H9 (cell line): ENCODE results near the gene ST8SIA5. TPM values are rescaled to one million over a fixed set of nuclear protein-coding genes. Genes with fewer than 3 reads are reported as not detected.

Source experiments
- DNase-seq: peaks from one replicate; pipeline ENCODE4 v3.0.0-alpha.2; 2017
- H2AFZ ChIP-seq: one replicate; pipeline ENCODE4 v1.6.1; 2013; ENCODE audit warnings: mild to moderate bottlenecking, low read length, control low read depth, moderate library complexity
- H2AK5ac ChIP-seq: 2 replicates; pipeline ENCODE4 v1.6.1; 2013; ENCODE audit warnings: low read length, control low read depth, mixed read lengths; ENCODE audit not compliant: insufficient read length
- H2BK120ac ChIP-seq: one replicate; pipeline ENCODE4 v1.6.1; 2013; ENCODE audit warnings: low read depth, mild to moderate bottlenecking, low read length, control low read depth, inconsistent platforms; ENCODE audit not compliant: poor library complexity, severe bottlenecking
- H2BK12ac ChIP-seq: 2 replicates; pipeline ENCODE4 v1.6.1; 2013; ENCODE audit warnings: low read length, control low read depth, mixed read lengths, low read depth; ENCODE audit not compliant: insufficient read length
- H2BK15ac ChIP-seq: 2 replicates; pipeline ENCODE4 v1.6.1; 2013; ENCODE audit warnings: low read depth, low read length, control low read depth
- H2BK20ac ChIP-seq: one replicate; pipeline ENCODE4 v1.6.1; 2013; ENCODE audit warnings: low read depth, mild to moderate bottlenecking, low read length, control low read depth, inconsistent platforms; ENCODE audit not compliant: poor library complexity, severe bottlenecking
- H2BK5ac ChIP-seq: 2 replicates; pipeline ENCODE4 v1.6.1; 2013; ENCODE audit warnings: low read length, control low read depth, mixed read lengths; ENCODE audit not compliant: insufficient read length
- H3K14ac ChIP-seq: 2 replicates; pipeline ENCODE4 v1.6.1; 2013; ENCODE audit warnings: low read length, control low read depth; ENCODE audit not compliant: insufficient read depth
- H3K18ac ChIP-seq: 2 replicates; pipeline ENCODE4 v1.6.1; 2013; ENCODE audit warnings: low read depth, mild to moderate bottlenecking, mixed read lengths, low read length, control low read depth; ENCODE audit not compliant: insufficient read length
- H3K23ac ChIP-seq: 2 replicates; pipeline ENCODE4 v1.6.1; 2013; ENCODE audit warnings: low read length, control low read depth, mixed read lengths, low read depth; ENCODE audit not compliant: insufficient read length
- H3K23me2 ChIP-seq: 2 replicates; pipeline ENCODE4 v1.6.1; 2013; ENCODE audit warnings: low read depth, mild to moderate bottlenecking, mixed read lengths, low read length, control low read depth; ENCODE audit not compliant: insufficient read length, poor library complexity, severe bottlenecking
- H3K27ac ChIP-seq: 2 replicates; pipeline ENCODE4 v1.5.1; 2013; ENCODE audit warnings: low read length, control low read depth, mixed read lengths, low read depth; ENCODE audit not compliant: insufficient read length
- H3K27me3 ChIP-seq: 2 replicates; pipeline ENCODE4 v1.6.1; 2013; ENCODE audit warnings: low read length, control low read depth, inconsistent platforms; ENCODE audit not compliant: insufficient read depth
- H3K4ac ChIP-seq: 2 replicates; pipeline ENCODE4 v1.6.1; 2013; ENCODE audit warnings: low read depth, mild to moderate bottlenecking, control low read depth, inconsistent platforms, low read length, moderate library complexity
- H3K4me1 ChIP-seq: 2 replicates; pipeline ENCODE4 v1.6.1; 2013; ENCODE audit warnings: low read length, control low read depth, inconsistent platforms; ENCODE audit not compliant: insufficient read depth
- H3K4me2 ChIP-seq: 2 replicates; pipeline ENCODE4 v1.6.1; 2013; ENCODE audit warnings: low read length, control low read depth, mixed read lengths; ENCODE audit not compliant: insufficient read length, insufficient read depth
- H3K56ac ChIP-seq: 2 replicates; pipeline ENCODE4 v1.6.1; 2013; ENCODE audit warnings: low read depth, mild to moderate bottlenecking, mixed read lengths, low read length, control low read depth; ENCODE audit not compliant: insufficient read length
- H3K79me1 ChIP-seq: 2 replicates; pipeline ENCODE4 v1.6.1; 2013; ENCODE audit warnings: low read depth, mild to moderate bottlenecking, moderate library complexity, low read length, control low read depth, inconsistent platforms; ENCODE audit not compliant: insufficient read depth, poor library complexity, severe bottlenecking
- H3K79me2 ChIP-seq: 2 replicates; pipeline ENCODE4 v1.6.1; 2013; ENCODE audit warnings: low read length, control low read depth, inconsistent platforms; ENCODE audit not compliant: insufficient read depth
- H3K9ac ChIP-seq: 2 replicates; pipeline ENCODE4 v1.6.1; 2013; ENCODE audit warnings: low read length, control low read depth, mixed read lengths; ENCODE audit not compliant: insufficient read length; ENCODE audit errors: extremely low read depth
- H3K9me3 ChIP-seq: one replicate; pipeline ENCODE4 v1.6.1; 2013; ENCODE audit warnings: low read depth, low read length, inconsistent platforms; ENCODE audit not compliant: control insufficient read depth
- H3T11ph ChIP-seq: one replicate; pipeline ENCODE4 v1.6.1; 2013; ENCODE audit warnings: mild to moderate bottlenecking, low read length, control low read depth, inconsistent platforms
- H4K20me1 ChIP-seq: one replicate; pipeline ENCODE4 v1.6.1; 2013; ENCODE audit not compliant: control insufficient read depth, insufficient read length, insufficient read depth
- H4K5ac ChIP-seq: 2 replicates; pipeline ENCODE4 v1.6.1; 2013; ENCODE audit warnings: low read depth, mild to moderate bottlenecking, mixed read lengths, low read length, control low read depth; ENCODE audit not compliant: insufficient read length
- H4K8ac ChIP-seq: replicated peaks from 2 replicates; pipeline ENCODE4 v1.6.1; 2013; ENCODE audit warnings: low read length, control low read depth, mixed read lengths, low read depth; ENCODE audit not compliant: insufficient read length
- H4K91ac ChIP-seq: 2 replicates; pipeline ENCODE4 v1.6.1; 2013; ENCODE audit warnings: low read depth, mild to moderate bottlenecking, moderate library complexity, mixed read lengths, low read length, control low read depth; ENCODE audit not compliant: insufficient read length
- H3K27ac Mint-ChIP-seq, 3 experiments: 2 replicates in 2 of 3; 3 replicates in 1 of 3; pipeline ENCODE4 v1.8.0; 2020 to 2021; ENCODE audit warnings: mixed read lengths in 3 of 3, mild to moderate bottlenecking in 1 of 3, moderate library complexity in 1 of 3
- H3K27me3 Mint-ChIP-seq: 2 replicates; pipeline ENCODE4 v1.8.0; 2021; ENCODE audit warnings: low read depth, mild to moderate bottlenecking, moderate library complexity, mixed read lengths
- H3K36me3 Mint-ChIP-seq, 3 experiments: 2 replicates in 2 of 3; 3 replicates in 1 of 3; pipeline ENCODE4 v1.8.0; 2020 to 2021; ENCODE audit warnings: low read depth in 3 of 3, mixed read lengths in 3 of 3; ENCODE audit not compliant: insufficient read depth in 1 of 3
- H3K4me1 Mint-ChIP-seq, 2 experiments: 2 replicates each; pipeline ENCODE4 v1.8.0; 2020; ENCODE audit warnings: mixed read lengths in 2 of 2
- H3K4me3 Mint-ChIP-seq, 2 experiments: 2 replicates in 1 of 2; 3 replicates in 1 of 2; pipeline ENCODE4 v1.8.0; 2020 to 2021; ENCODE audit warnings: mild to moderate bottlenecking in 2 of 2, mixed read lengths in 2 of 2, moderate library complexity in 1 of 2
- H3K9me3 Mint-ChIP-seq, 2 experiments: 2 replicates in 1 of 2; 3 replicates in 1 of 2; pipeline ENCODE4 v1.8.0; 2020; ENCODE audit warnings: mild to moderate bottlenecking in 2 of 2, mixed read lengths in 2 of 2, moderate library complexity in 1 of 2
- CTCF ChIP-seq: fragments of 200-600 bp; sonication (generic); conservative IDR thresholded peaks from 3 replicates; pipeline ENCODE4 v1.8.0; 2021; ENCODE audit warnings: antibody characterized with exemption, mild to moderate bottlenecking
- WGBS: extraction: QIAGEN DNeasy Blood & Tissue Kit; methylation state at CpG from one replicate; pipeline ENCODE4 v1.1.7; 2013; ENCODE audit warnings: missing lambda C conversion rate, low lambda C conversion rate, mixed read lengths; ENCODE audit not compliant: insufficient read length; ENCODE audit errors: extremely low coverage; 5-methylcytosine and 5-hydroxymethylcytosine counted together
- total RNA-seq: library from RNA; stranded (reverse); gene quantifications from 2 replicates; pipeline ENCODE4 v1.2.1, GENCODE V29; 2021

Gene ST8SIA5
- total RNA-seq, 1 experiment from 2014 or later: 0.63 TPM

DNA sequence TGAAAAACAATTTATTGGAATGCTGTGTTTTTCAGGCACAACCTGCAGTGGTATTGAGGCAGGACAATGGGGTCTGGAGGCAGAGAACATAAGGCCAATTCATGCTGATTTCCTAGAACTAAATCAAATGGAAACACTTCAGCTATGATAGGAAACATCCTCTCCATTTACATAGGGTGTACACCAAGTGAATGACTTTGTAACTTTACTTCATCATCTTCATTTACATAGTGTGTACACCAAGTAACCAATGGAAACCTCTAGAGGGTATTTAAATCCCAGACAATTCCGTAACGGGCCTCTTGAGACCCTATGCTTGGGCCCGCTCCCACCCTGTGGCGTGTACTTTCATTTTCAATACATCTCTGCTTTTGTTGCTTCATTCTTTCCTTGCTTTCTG is 32.2 kb upstream of the ST8SIA5 start:
- no peak for TF ChIP-seq CTCF
- H3K27ac Mint-ChIP-seq: no peak overlapping the region
- Histone ChIP-seq H3K23ac (no peak overlapping the region), H4K8ac (no peak overlapping the region), H2BK120ac (no peak overlapping the region), H3K27me3 (no peaks in the 10 kb centered on the region), H2BK15ac (no peak overlapping the region), H3T11ph (no peak overlapping the region), H2BK5ac (no peak overlapping the region), H4K91ac (no peak overlapping the region), H3K79me2 (no peaks in the 10 kb centered on the region), H3K9me3 (peaks cover 8% of the 10 kb centered on the region), H3K4me1 (no peaks in the 10 kb centered on the region; the same call in 1 of the 2 replicates), H4K20me1 (no peaks in the 10 kb centered on the region), H3K23me2 (no peaks in the 10 kb centered on the region), H4K5ac (no peak overlapping the region), H3K4ac (no peak overlapping the region), H3K18ac (no peak overlapping the region), H3K14ac (no peak overlapping the region), H2BK20ac (no peak overlapping the region), H3K79me1 (no peaks in the 10 kb centered on the region), H3K4me2 (no peak overlapping the region), H2AFZ (no peak overlapping the region), H3K9ac (no peak overlapping the region), H3K27ac (no peak overlapping the region), H2BK12ac (no peak overlapping the region), H3K56ac (no peak overlapping the region), H2AK5ac (no peak overlapping the region)
- H3K27me3 Mint-ChIP-seq: peaks cover 1% of the 10 kb centered on the region; the same call in 1 of the 2 replicates
- no peak for DNase-seq
- no CpG with 5 or more reads among the region's 4 CpGs for WGBS
- peaks cover 5 to 12% of the 10 kb centered on the region in 2 experiments; a peak in 3 of 4 replicates for H3K4me1 Mint-ChIP-seq
- H3K36me3 Mint-ChIP-seq: peaks cover 11 to 20% (median 18%) of the 10 kb centered on the region in 3 experiments
- H3K9me3 Mint-ChIP-seq: peaks cover 18 to 21% of the 10 kb centered on the region in 2 experiments
- no peak overlapping the region for H3K4me3 Mint-ChIP-seq
